ENCODE data around the gene KIF13A.
"Not testable (repeated sequence)": the region's sequence is repeated elsewhere in the genome, so short reads cannot be mapped to it uniquely, and the experiment has no call there.

The KIF13A gene

GRCh38 chr6:17900011-17900410 lies 87.4 kb downstream of the KIF13A start:
- no peak for DNase-seq (ENCODE audit: low read depth)

GRCh38 chr6:17899491-17899890 lies 87.9 kb downstream of the KIF13A start:
- no peak for DNase-seq (ENCODE audit: low read depth)

GRCh38 chr6:17897681-17898080 lies 89.8 kb downstream of the KIF13A start:
- no peak for DNase-seq (ENCODE audit: low read depth)

- DNase-seq (ENCODE audit: low read depth), result no peak
These were observed 92.5 kb downstream of the KIF13A start for GRCh38 chr6:17894905-17895304.

GRCh38 chr6:17894191-17894590 lies 93.2 kb downstream of the KIF13A start:
- DNase-seq (ENCODE audit: low read depth), result no peak

GRCh38 chr6:17892097-17892686 lies 95.2 kb downstream of the KIF13A start:
- DNase-seq (ENCODE audit: low read depth), result no peak

- no peak for DNase-seq (ENCODE audit: low read depth)
These were observed 97.1 kb downstream of the KIF13A start for GRCh38 chr6:17890309-17890708.

- DNase-seq (ENCODE audit: low read depth), result not testable (repeated sequence)
These were observed 97.7 kb downstream of the KIF13A start for GRCh38 chr6:17889777-17890176.

GRCh38 chr6:17886891-17887290 lies 100.5 kb downstream of the KIF13A start:
- DNase-seq (ENCODE audit: low read depth), result no peak

GRCh38 chr6:17885889-17886576 lies 101.4 kb downstream of the KIF13A start:
- DNase-seq (ENCODE audit: low read depth), result no peak

- no peak for DNase-seq (ENCODE audit: low read depth)
These were observed 102.6 kb downstream of the KIF13A start for GRCh38 chr6:17884498-17885478.

GRCh38 chr6:17883665-17884497 lies 103.6 kb downstream of the KIF13A start:
- DNase-seq (ENCODE audit: low read depth), result no peak

GRCh38 chr6:17881085-17881858 lies 106.2 kb downstream of the KIF13A start:
- DNase-seq (ENCODE audit: low read depth), result no peak

- no peak for DNase-seq (ENCODE audit: low read depth)
These were observed 108.3 kb downstream of the KIF13A start for GRCh38 chr6:17879184-17879583.

GRCh38 chr6:17878734-17879133 lies 108.7 kb downstream of the KIF13A start:
- DNase-seq (ENCODE audit: low read depth), result no peak

- DNase-seq (ENCODE audit: low read depth), result no peak
These were observed 109.5 kb downstream of the KIF13A start for GRCh38 chr6:17877895-17878440.

- DNase-seq (ENCODE audit: low read depth), result peak; percentile 95
These were observed 110.1 kb downstream of the KIF13A start for GRCh38 chr6:17877196-17877894.

GRCh38 chr6:17874753-17875152 lies 112.7 kb downstream of the KIF13A start:
- no peak for DNase-seq (ENCODE audit: low read depth)

GRCh38 chr6:17872908-17873307 lies 114.5 kb downstream of the KIF13A start:
- DNase-seq (ENCODE audit: low read depth), result no peak

GRCh38 chr6:17871836-17872235 lies 115.6 kb downstream of the KIF13A start:
- DNase-seq (ENCODE audit: low read depth), result no peak
